Measurements from ENCODE around the gene XRN1.

- TF ChIP-seq CTCF (IDR thresholded peaks at IDR 0.05; ENCODE audit: insufficient read depth, low read depth, low read length) (no peak), EZH2 (IDR thresholded peaks at IDR 0.05; ENCODE audit: insufficient read depth, low read length) (no peak)
Measured at GRCh38 chr3:142310439-142310838, 137.4 kb downstream of the XRN1 start.
